Measurements from ENCODE around the gene C17orf78. TPM values are rescaled to one million over a fixed set of nuclear protein-coding genes. Genes with fewer than 3 reads are reported as not detected.

C17orf78 gene
- total and polyA plus RNA-seq, 2 of the 8 experiments (the other 6 are each of a cell fraction or from before 2014, with no cell fraction given) = not detected

- TF ChIP-seq POLR2AphosphoS5 (IDR thresholded peaks at IDR 0.05; ENCODE audit: low read depth, low read length) (no peak), SP2 (IDR thresholded peaks at IDR 0.05; ENCODE audit: low read length) (no peak), SIN3A (conservative IDR thresholded peaks at IDR 0.05 in 1 of 2, IDR thresholded peaks at IDR 0.05 in 1 of 2; ENCODE audit: low read depth in 1 of 2, low read length in 2 of 2) (no peak), TAF7 (optimal IDR thresholded peaks at IDR 0.05; ENCODE audit: borderline replicate concordance, low read depth, low read length) (no peak), HDAC6 (IDR thresholded peaks at IDR 0.05; ENCODE audit: low read depth, low read length) (no peak), MAFK (IDR thresholded peaks at IDR 0.05; ENCODE audit: low read depth, low read length) (no peak), ZNF274 (IDR thresholded peaks at IDR 0.05; ENCODE audit: borderline replicate concordance, extremely low read depth, low read length) (no peak), TCF12 (IDR thresholded peaks at IDR 0.05; ENCODE audit: low read depth, low read length) (no peak), PHF8 (conservative IDR thresholded peaks at IDR 0.05; ENCODE audit: low read depth, low read length) (no peak), EP300 (IDR thresholded peaks at IDR 0.05; ENCODE audit: borderline replicate concordance in 1 of 2, low read depth in 2 of 2, low read length in 2 of 2) (no peak), E2F6 (IDR thresholded peaks at IDR 0.05) (peak; percentile 75)
These were observed 16.1 kb upstream of the C17orf78 start (continued) for GRCh38 chr17:37359682-37360188.

All from H1 (cell line).